ENCODE results near the gene ALK.

DNA sequence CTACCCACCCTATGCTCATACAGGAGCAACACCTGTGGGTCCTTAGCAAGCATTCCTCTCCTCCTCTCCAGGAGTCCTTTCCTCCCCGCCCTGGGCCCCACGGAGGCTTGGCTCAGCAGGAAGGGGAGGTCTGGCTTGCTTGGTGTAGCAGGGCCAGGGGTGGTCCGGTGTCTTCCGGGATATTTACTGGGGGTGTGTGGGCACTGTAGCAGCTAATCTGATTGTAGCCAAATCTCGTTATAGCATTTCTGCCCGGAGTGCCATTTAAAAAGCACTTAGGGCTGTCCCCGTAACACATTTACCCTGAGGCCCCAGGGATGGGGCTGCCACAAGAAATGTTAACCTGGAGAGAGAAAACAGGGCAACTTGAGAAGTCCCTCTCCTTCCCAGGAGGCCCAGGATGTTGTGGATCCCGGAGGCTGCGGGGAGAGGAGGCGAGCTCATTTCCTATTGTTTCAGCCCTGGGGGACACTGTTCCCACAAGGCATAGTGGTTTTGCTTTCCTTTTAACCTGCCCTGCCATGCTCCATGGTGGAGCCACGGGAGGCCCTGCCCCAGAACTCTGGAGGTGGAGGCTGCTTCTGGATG lies 671.6 kb downstream of the ALK start:
- TF ChIP-seq, protein P1, sequence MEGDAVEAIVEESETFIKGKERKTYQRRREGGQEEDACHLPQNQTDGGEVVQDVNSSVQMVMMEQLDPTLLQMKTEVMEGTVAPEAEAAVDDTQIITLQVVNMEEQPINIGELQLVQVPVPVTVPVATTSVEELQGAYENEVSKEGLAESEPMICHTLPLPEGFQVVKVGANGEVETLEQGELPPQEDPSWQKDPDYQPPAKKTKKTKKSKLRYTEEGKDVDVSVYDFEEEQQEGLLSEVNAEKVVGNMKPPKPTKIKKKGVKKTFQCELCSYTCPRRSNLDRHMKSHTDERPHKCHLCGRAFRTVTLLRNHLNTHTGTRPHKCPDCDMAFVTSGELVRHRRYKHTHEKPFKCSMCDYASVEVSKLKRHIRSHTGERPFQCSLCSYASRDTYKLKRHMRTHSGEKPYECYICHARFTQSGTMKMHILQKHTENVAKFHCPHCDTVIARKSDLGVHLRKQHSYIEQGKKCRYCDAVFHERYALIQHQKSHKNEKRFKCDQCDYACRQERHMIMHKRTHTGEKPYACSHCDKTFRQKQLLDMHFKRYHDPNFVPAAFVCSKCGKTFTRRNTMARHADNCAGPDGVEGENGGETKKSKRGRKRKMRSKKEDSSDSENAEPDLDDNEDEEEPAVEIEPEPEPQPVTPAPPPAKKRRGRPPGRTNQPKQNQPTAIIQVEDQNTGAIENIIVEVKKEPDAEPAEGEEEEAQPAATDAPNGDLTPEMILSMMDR (IDR thresholded peaks at IDR 0.05) = no peak
- no peak for TF ChIP-seq EZH2 (IDR thresholded peaks at IDR 0.05; ENCODE audit: borderline replicate concordance, insufficient read depth, low read depth, low read length, poor library complexity, severe bottlenecking)
